Neutrophil (primary cell): ENCODE results near the gene PLD5.

ENCODE experiments used
- H3K27ac ChIP-seq: fragments of 200-600 bp; sonication (generic); 2 replicates; pipeline ENCODE4 v1.5.1; 2016; ENCODE audit warnings: mild to moderate bottlenecking, moderate library complexity
- H3K27me3 ChIP-seq: fragments of 200-600 bp; sonication (generic); 2 replicates; pipeline ENCODE4 v1.6.0; 2016; ENCODE audit warnings: mild to moderate bottlenecking
- H3K36me3 ChIP-seq: fragments of 200-600 bp; sonication (generic); 2 replicates; pipeline ENCODE4 v1.5.1; 2017
- H3K4me1 ChIP-seq, 2 experiments: fragments of 200-600 bp in 1 of 2; sonication (generic) in 1 of 2; 1 replicate in 1 of 2; 2 replicates in 1 of 2; pipeline versions ENCODE4 v1.5.1 to v1.6.1; 2013 to 2016; ENCODE audit warnings: low read depth in 1 of 2, low read length in 1 of 2, mild to moderate bottlenecking in 1 of 2, moderate library complexity in 1 of 2; ENCODE audit not compliant: control insufficient read depth in 1 of 2, insufficient read depth in 1 of 2
- H3K4me3 ChIP-seq, 2 experiments: fragments of 200-600 bp in 1 of 2; sonication (generic) in 1 of 2; 1 replicate in 1 of 2; 2 replicates in 1 of 2; pipeline ENCODE4 v1.5.1; 2013 to 2016; ENCODE audit warnings: low read depth in 1 of 2, low read length in 1 of 2, mild to moderate bottlenecking in 1 of 2, moderate library complexity in 1 of 2
- H3K9me3 ChIP-seq: fragments of 200-600 bp; sonication (generic); 2 replicates; pipeline ENCODE4 v1.5.1; 2016
- TF ChIP-seq, protein P1 (sequence below): fragments of 200-600 bp; sonication (generic); IDR thresholded peaks from 2 replicates; pipeline ENCODE4 v1.5.1; 2016; ENCODE audit warnings: antibody characterized with exemption

PLD5 gene

DNA sequence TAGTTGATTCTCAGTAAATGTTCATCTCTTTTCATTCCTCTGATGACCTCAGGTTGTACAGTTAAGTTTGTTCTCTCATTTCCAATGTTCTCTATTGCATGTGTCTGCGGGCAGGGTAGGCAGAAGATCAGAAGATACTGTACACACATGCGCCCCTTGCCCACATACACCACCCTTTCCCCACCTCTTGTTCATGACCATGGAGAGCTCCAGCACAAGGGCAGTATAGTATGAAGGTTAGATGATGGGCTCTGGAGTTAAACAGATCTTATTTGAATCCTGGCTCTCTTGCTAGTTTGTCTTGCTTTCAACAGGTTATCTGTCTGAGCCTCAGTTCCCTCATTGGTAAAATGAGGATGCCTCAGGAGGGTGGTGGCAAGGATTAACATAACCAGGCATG lies 17.8 kb upstream of the PLD5 start:
- H3K27ac ChIP-seq: no peak overlapping the region
- H3K4me3 ChIP-seq: no peak overlapping the region
- H3K36me3 ChIP-seq: no peaks in the 10 kb centered on the region
- TF ChIP-seq, protein P1, sequence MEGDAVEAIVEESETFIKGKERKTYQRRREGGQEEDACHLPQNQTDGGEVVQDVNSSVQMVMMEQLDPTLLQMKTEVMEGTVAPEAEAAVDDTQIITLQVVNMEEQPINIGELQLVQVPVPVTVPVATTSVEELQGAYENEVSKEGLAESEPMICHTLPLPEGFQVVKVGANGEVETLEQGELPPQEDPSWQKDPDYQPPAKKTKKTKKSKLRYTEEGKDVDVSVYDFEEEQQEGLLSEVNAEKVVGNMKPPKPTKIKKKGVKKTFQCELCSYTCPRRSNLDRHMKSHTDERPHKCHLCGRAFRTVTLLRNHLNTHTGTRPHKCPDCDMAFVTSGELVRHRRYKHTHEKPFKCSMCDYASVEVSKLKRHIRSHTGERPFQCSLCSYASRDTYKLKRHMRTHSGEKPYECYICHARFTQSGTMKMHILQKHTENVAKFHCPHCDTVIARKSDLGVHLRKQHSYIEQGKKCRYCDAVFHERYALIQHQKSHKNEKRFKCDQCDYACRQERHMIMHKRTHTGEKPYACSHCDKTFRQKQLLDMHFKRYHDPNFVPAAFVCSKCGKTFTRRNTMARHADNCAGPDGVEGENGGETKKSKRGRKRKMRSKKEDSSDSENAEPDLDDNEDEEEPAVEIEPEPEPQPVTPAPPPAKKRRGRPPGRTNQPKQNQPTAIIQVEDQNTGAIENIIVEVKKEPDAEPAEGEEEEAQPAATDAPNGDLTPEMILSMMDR: no peak
- H3K27me3 ChIP-seq: no peaks in the 10 kb centered on the region
- H3K4me1 ChIP-seq: no peaks in the 10 kb centered on the region
- no peaks in the 10 kb centered on the region for H3K9me3 ChIP-seq

GRCh38 chr1:242535986-242536385 lies 11.5 kb upstream of the PLD5 start:
- H3K4me1 ChIP-seq: no peaks in the 10 kb centered on the region
- H3K9me3 ChIP-seq: no peaks in the 10 kb centered on the region
- no peak overlapping the region for H3K27ac ChIP-seq

DNA sequence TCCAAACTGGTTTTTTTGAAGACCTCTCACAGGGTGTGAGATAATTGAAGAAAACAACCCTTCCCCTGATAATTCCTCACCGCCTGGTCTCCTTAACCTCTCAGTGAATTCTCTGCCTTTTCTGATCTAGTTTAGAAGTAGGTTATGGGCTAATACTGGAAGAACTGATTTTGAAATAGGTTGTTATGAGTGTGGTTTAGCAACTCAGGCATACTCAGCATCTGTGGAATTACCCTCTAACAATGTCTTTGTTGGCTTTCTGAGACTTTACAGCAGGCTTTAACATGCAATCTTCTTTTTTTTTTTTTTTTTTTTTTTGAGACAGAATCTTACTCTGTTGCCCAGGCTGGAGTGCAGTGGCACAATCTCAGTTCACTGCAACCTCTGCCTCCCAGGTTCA lies 10.3 kb upstream of the PLD5 start:
- TF ChIP-seq, protein P1: no peak
- no peak overlapping the region for H3K4me3 ChIP-seq
- no peaks in the 10 kb centered on the region for H3K9me3 ChIP-seq
- H3K27me3 ChIP-seq: no peaks in the 10 kb centered on the region
- no peak overlapping the region for H3K27ac ChIP-seq
- H3K36me3 ChIP-seq: no peaks in the 10 kb centered on the region
- H3K4me1 ChIP-seq: no peaks in the 10 kb centered on the region

More at GRCh38 chr1:242535986-242536385, 11.5 kb upstream of the PLD5 start:
- no peaks in the 10 kb centered on the region for H3K36me3 ChIP-seq
- TF ChIP-seq, protein P1: no peak
- no peaks in the 10 kb centered on the region for H3K27me3 ChIP-seq
- H3K4me3 ChIP-seq: no peak overlapping the region

DNA sequence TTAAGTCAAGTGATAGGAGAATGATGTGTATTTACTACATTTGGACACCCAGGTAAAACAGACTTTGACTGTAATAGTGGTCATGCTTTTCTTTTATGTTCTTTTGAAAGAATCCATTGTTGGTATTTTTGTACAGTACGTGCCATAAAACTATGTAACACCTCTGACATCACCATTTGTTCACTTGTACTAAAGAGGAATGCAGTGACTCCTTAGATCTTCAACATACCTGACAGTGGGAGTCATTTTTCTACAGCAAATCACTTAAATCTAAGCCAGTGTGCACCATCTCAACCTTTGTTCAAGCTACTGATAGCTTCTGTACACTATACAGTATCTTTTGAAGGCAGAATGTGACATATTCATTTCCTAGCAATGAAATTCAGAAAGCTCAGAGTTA lies 6.3 kb upstream of the PLD5 start:
- Histone ChIP-seq H3K9me3 (no peaks in the 10 kb centered on the region), H3K4me1 (no peaks in the 10 kb centered on the region), H3K36me3 (no peaks in the 10 kb centered on the region), H3K27me3 (peaks cover 28% of the 10 kb centered on the region), H3K27ac (no peak overlapping the region), H3K4me3 (no peak overlapping the region)
- TF ChIP-seq, protein P1: no peak

GRCh38 chr1:242525769-242526168 lies 1.3 kb upstream of the PLD5 start:
- no peaks in the 10 kb centered on the region for H3K36me3 ChIP-seq
- no peaks in the 10 kb centered on the region for H3K4me1 ChIP-seq
- no peaks in the 10 kb centered on the region for H3K9me3 ChIP-seq
- no peak overlapping the region for H3K27ac ChIP-seq
- H3K4me3 ChIP-seq: no peak overlapping the region
- TF ChIP-seq, protein P1: no peak
- H3K27me3 ChIP-seq: peaks cover 78% of the 10 kb centered on the region

- H3K9me3 ChIP-seq: no peaks in the 10 kb centered on the region
- H3K4me1 ChIP-seq: no peaks in the 10 kb centered on the region
- H3K4me3 ChIP-seq: no peak overlapping the region
- no peak overlapping the region for H3K27ac ChIP-seq
- TF ChIP-seq, protein P1: no peak
- no peaks in the 10 kb centered on the region for H3K36me3 ChIP-seq
- H3K27me3 ChIP-seq: peaks cover 81% of the 10 kb centered on the region
Observed at GRCh38 chr1:242525360-242525722, 844 bp upstream of the PLD5 start.
